Prostate gland (tissue), 2 donors: Measurements from ENCODE around the gene PDCD7. TPM values are rescaled to one million over a fixed set of nuclear protein-coding genes. Genes with fewer than 3 reads are reported as not detected.
"Not testable (repeated sequence)": the region's sequence is repeated elsewhere in the genome, so short reads cannot be mapped to it uniquely, and the experiment has no call there.

Experiments used
- DNase-seq: peaks from one replicate; pipeline ENCODE4 v3.0.0-alpha.2; 2019; ENCODE audit warnings: low spot score
- H3K27ac ChIP-seq, 2 donors: fragments of 200-600 bp; sonication (generic); 2 replicates each; pipeline ENCODE4 v1.5.1; 2017 to 2019
- H3K27me3 ChIP-seq: fragments of 200-600 bp; sonication (generic); replicated peaks from 2 replicates; pipeline ENCODE4 v1.5.1; 2019; ENCODE audit not compliant: insufficient read depth
- H3K36me3 ChIP-seq, 2 donors: fragments of 200-600 bp; sonication (generic); 1 replicate in 1 of 2; 2 replicates in 1 of 2; pipeline versions ENCODE4 v1.5.1 to v1.8.1; 2017 to 2019
- H3K4me1 ChIP-seq: fragments of 200-600 bp; sonication (generic); replicated peaks from 2 replicates; pipeline ENCODE4 v1.5.1; 2019
- H3K4me3 ChIP-seq, 2 donors: fragments of 200-600 bp; sonication (generic); 2 replicates each; pipeline ENCODE4 v1.5.1; 2017 to 2019
- H3K9me3 ChIP-seq: fragments of 200-600 bp; sonication (generic); 2 replicates; pipeline ENCODE4 v1.5.1; 2017
- POLR2A ChIP-seq: fragments of 450-650 bp; IDR thresholded peaks from one replicate; pipeline ENCODE4 v1.6.1; 2016; ENCODE audit warnings: antibody characterized with exemption, mild to moderate bottlenecking
- POLR2AphosphoS5 ChIP-seq: sonication (generic); formaldehyde crosslinking; IDR thresholded peaks from one replicate; pipeline ENCODE4 v1.6.1; 2017; ENCODE audit warnings: antibody characterized with exemption
- WGBS: methylation state at CpG from one replicate; pipeline ENCODE4 v1.1.5; 2018; 5-methylcytosine and 5-hydroxymethylcytosine counted together
- intact Hi-C: fragments of 100-400 bp; cut with DNase I; formaldehyde crosslinking; loops from one replicate; pipeline ENCODE4 v1.14.2; 2022
- total RNA-seq, 2 donors: library from RNA; depleted of rRNA; stranded (reverse); fragments of >200 nt; gene quantifications; one replicate each; pipeline ENCODE4 v1.1.0, GENCODE V29; 2016
- TF ChIP-seq, protein P1 (sequence below), 4 experiments: fragments of 200-600 bp in 2 of 4; fragments of 450-650 bp in 2 of 4; sonication (generic) in 2 of 4; IDR thresholded peaks; 1 replicate in 3 of 4; 2 replicates in 1 of 4; pipeline ENCODE4 v1.5.1; 2016 to 2019; ENCODE audit warnings: antibody characterized with exemption in 4 of 4, mild to moderate bottlenecking in 2 of 4, moderate library complexity in 2 of 4

PDCD7 gene, protein sequence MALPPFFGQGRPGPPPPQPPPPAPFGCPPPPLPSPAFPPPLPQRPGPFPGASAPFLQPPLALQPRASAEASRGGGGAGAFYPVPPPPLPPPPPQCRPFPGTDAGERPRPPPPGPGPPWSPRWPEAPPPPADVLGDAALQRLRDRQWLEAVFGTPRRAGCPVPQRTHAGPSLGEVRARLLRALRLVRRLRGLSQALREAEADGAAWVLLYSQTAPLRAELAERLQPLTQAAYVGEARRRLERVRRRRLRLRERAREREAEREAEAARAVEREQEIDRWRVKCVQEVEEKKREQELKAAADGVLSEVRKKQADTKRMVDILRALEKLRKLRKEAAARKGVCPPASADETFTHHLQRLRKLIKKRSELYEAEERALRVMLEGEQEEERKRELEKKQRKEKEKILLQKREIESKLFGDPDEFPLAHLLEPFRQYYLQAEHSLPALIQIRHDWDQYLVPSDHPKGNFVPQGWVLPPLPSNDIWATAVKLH
- total RNA-seq = 10 to 100 TPM; 30.8 to 43.6 TPM

DNA sequence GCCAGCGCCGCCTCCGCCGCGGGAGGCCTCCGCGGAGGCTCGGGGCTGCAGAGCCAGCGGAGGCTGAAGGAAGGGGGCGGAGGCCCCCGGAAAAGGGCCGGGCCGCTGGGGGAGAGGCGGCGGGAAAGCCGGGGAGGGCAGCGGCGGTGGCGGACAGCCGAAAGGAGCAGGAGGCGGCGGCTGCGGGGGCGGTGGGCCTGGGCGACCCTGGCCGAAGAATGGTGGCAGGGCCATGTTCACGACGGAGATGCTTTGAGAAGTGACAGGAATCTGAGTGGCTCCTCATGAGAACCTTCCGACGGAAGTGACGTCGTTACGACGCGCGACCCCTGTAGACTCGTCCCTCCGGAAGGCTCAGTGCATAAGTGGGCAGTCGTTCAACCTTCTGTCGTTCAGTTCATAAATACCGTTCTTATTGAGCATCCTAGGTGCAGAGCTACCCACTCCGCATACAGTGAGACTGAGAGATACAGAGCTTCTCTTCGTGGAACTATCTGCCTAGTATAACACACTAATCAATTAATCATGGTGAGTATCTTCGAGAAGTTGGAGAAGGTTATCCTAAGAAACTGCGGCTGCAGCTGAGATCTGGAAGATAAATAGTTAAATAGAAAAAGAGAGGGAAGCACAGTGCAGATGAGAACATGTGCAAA is at the start of gene PDCD7:
Gene PDCD7, minus strand, starts transcription at position 261 of the 653 bp plus-strand sequence. Its CDS starts 27 bp downstream, at position 234.
- no peaks in the 10 kb centered on the region for H3K27me3 ChIP-seq
- TF ChIP-seq, protein P1, sequence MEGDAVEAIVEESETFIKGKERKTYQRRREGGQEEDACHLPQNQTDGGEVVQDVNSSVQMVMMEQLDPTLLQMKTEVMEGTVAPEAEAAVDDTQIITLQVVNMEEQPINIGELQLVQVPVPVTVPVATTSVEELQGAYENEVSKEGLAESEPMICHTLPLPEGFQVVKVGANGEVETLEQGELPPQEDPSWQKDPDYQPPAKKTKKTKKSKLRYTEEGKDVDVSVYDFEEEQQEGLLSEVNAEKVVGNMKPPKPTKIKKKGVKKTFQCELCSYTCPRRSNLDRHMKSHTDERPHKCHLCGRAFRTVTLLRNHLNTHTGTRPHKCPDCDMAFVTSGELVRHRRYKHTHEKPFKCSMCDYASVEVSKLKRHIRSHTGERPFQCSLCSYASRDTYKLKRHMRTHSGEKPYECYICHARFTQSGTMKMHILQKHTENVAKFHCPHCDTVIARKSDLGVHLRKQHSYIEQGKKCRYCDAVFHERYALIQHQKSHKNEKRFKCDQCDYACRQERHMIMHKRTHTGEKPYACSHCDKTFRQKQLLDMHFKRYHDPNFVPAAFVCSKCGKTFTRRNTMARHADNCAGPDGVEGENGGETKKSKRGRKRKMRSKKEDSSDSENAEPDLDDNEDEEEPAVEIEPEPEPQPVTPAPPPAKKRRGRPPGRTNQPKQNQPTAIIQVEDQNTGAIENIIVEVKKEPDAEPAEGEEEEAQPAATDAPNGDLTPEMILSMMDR (IDR thresholded peaks at IDR 0.05) = peak in 1 of 4 experiments; percentile 13
- TF ChIP-seq POLR2AphosphoS5 = peak; percentile 94
- peak; percentile 63 for TF ChIP-seq POLR2A
- H3K27ac ChIP-seq = peak within 1 kb of the TSS; percentile 80 to 88
- WGBS = 1% methylated on average over 43 of the region's 45 CpGs
- intact Hi-C loops = no loop called here
- peak within 1 kb of the TSS; percentile 92 for H3K4me3 ChIP-seq
- peak; percentile 86 for DNase-seq
- peaks cover 7% of the 10 kb centered on the region for H3K4me1 ChIP-seq
- H3K9me3 ChIP-seq = no peaks in the 10 kb centered on the region
- H3K36me3 ChIP-seq = peaks cover 0 to under 1% of the 10 kb centered on the region in 2 donors

DNA sequence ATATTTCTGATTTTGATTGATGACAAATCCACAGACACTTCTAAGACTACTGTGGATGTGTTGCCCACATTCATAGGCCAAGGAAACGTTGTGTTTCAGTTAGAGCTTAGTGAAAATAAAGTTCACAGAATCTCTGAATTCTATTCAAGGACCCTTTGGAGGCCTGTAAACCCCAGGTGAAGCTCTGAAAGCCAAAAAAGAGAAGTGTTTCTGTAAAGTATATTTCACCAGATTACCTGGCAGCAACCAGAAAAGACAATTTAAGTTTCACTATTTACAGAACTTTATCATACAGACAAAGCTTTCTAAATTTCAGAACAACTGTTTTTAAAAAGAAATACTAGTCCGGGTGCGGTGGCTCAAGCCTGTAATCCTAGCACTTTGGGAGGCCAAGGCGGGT is 48.9 kb upstream of the PDCD7 start:
- 71% methylated on average over 4 of the region's 4 CpGs for WGBS
- no peak overlapping the region for H3K27ac ChIP-seq
- H3K27me3 ChIP-seq = no peaks in the 10 kb centered on the region
- TF ChIP-seq POLR2A = no peak
- TF ChIP-seq, protein P1 (IDR thresholded peaks at IDR 0.05) = no peak
- no peaks in the 10 kb centered on the region for H3K9me3 ChIP-seq
- no peaks in the 10 kb centered on the region for H3K4me1 ChIP-seq
- H3K36me3 ChIP-seq = no peaks in the 10 kb centered on the region
- intact Hi-C loops = no loop called here
- DNase-seq = no peak
- H3K4me3 ChIP-seq = no peak overlapping the region

DNA sequence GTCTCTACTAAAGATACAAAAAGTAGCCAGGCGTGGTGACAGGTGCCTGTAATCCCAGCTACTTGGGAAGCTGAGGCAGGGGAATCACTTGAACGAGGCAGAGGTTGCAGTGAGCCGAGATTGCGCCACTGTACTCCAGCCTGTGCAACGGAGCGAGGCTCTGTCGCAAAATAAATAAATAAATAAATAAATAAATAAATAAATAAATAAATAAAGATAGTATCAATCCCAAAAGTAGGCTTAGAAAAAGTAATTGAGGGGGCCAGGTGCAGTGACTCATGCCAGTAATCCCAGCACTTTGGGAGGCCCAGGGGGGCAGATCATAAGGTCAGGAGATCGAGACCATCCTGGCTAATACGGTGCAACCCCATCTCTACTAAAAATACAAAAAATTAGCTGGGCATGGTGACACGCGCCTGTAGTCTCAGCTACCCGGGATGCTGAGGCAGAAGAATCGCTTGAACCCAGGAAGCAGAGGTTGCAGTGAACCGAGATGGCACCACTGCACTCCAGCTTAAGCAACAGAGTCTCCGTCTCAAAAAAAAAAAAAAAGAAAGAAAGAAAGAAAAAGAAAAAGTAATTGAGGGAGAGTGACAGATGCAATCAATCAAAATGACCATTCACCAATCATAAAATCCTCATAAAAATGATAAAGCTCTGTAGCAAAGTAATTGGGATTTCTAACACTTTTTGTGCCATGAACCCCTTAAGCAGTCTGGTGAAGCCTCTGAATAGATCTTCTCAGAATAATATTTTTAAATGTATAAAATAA is 48.2 kb upstream of the PDCD7 start:
- H3K4me3 ChIP-seq, H3K27me3 ChIP-seq, H3K36me3 ChIP-seq, H3K27ac ChIP-seq, H3K9me3 ChIP-seq, intact Hi-C loops, DNase-seq, H3K4me1 ChIP-seq: not testable (repeated sequence)
- WGBS = 88% methylated on average over 15 of the region's 15 CpGs

DNA sequence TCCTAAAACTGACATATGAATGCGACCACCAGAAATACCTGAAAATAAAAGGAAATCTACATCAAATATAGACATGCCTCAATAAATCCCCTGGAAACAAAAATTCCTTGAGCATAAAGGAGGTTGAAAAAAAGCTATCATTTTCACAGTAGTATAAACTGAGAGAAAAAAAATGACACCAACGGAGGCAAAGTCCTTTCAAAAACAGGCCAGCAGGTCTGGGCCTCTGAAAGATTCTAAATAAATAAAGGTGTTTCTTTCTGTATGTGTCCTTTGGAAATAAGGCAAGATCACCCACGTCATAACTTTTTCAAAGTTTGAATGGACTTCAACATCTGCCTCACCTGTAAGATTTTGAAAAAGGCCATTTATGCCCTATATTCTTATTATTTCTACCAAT is 46.6 kb upstream of the PDCD7 start:
- Histone ChIP-seq H3K4me1 (no peaks in the 10 kb centered on the region), H3K36me3 (no peaks in the 10 kb centered on the region), H3K27me3 (no peaks in the 10 kb centered on the region), H3K27ac (no peak overlapping the region), H3K4me3 (no peak overlapping the region), H3K9me3 (no peaks in the 10 kb centered on the region)
- TF ChIP-seq POLR2AphosphoS5 (no peak), POLR2A (no peak)
- TF ChIP-seq, protein P1 (IDR thresholded peaks at IDR 0.05) = no peak
- DNase-seq = no peak
- intact Hi-C loops = no loop called here
- WGBS = 86% methylated on average over 3 of the region's 3 CpGs

DNA sequence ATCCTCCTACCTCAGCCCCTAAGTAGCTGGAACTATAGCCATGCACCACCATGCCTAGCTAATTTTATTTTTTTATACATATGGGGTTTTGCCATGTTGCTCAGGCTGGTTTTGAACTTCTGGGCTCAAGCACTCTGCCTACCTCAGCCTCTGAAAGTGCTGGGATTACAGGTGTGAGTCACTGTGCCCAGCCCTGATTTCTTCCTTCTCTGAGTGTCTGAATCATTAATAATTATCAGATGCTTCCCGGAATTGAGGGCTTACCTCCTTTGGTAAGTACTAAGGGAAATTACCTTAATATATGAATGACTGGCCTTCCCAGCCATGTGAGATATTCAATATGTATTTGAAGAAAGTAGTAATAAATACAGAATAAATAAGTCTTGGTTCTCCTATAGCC is 44.3 kb upstream of the PDCD7 start:
- Histone ChIP-seq H3K27ac (no peak overlapping the region), H3K4me1 (no peaks in the 10 kb centered on the region), H3K27me3 (no peaks in the 10 kb centered on the region), H3K36me3 (no peaks in the 10 kb centered on the region), H3K9me3 (no peaks in the 10 kb centered on the region), H3K4me3 (no peak overlapping the region)
- TF ChIP-seq POLR2A = no peak
- no peak for TF ChIP-seq POLR2AphosphoS5
- TF ChIP-seq, protein P1 (IDR thresholded peaks at IDR 0.05) = no peak
- intact Hi-C loops = no loop called here
- no peak for DNase-seq
- WGBS = 88% methylated on average over 1 of the region's 1 CpG
